MM.1S (cell line): ENCODE measurements around the gene RUNX1.

Experiments used
- DNase-seq: peaks from one replicate; pipeline ENCODE4 v3.0.0-alpha.2; 2015
- H2AFZ ChIP-seq: fragments of 300-600 bp; sonication (generic); 2 replicates; pipeline ENCODE4 v1.6.0; 2016; ENCODE audit warnings: antibody characterized with exemption, low read length
- H3F3A ChIP-seq: fragments of 300-600 bp; sonication (generic); 2 replicates; pipeline ENCODE4 v1.6.1; 2016; ENCODE audit warnings: mild to moderate bottlenecking, antibody characterized with exemption, low read length, moderate library complexity, mixed read lengths; ENCODE audit not compliant: insufficient read depth
- H3K27ac ChIP-seq: fragments of 300-600 bp; sonication (generic); 2 replicates; pipeline ENCODE4 v1.5.1; 2016; ENCODE audit warnings: mild to moderate bottlenecking, low read length
- H3K27me3 ChIP-seq: fragments of 300-600 bp; sonication (generic); replicated peaks from 2 replicates; pipeline ENCODE4 v1.6.0; 2016; ENCODE audit warnings: low read length; ENCODE audit not compliant: insufficient read depth
- H3K36me3 ChIP-seq: fragments of 300-600 bp; sonication (generic); replicated peaks from 2 replicates; pipeline ENCODE4 v1.6.1; 2016; ENCODE audit warnings: mild to moderate bottlenecking, low read length, mixed read lengths; ENCODE audit not compliant: insufficient read depth
- H3K4me1 ChIP-seq: fragments of 300-600 bp; sonication (generic); 2 replicates; pipeline ENCODE4 v1.6.1; 2016; ENCODE audit warnings: low read length, mixed read lengths
- H3K4me2 ChIP-seq: fragments of 300-600 bp; sonication (generic); 2 replicates; pipeline ENCODE4 v1.6.0; 2016; ENCODE audit warnings: low read depth, low read length
- H3K4me3 ChIP-seq: fragments of 300-600 bp; sonication (generic); 2 replicates; pipeline ENCODE4 v1.5.1; 2016; ENCODE audit warnings: low read length, mixed read lengths
- H3K79me2 ChIP-seq: fragments of 300-600 bp; sonication (generic); 2 replicates; pipeline ENCODE4 v1.6.1; 2016; ENCODE audit warnings: mixed run types, low read length, mixed read lengths
- H3K9ac ChIP-seq: fragments of 300-600 bp; sonication (generic); 2 replicates; pipeline ENCODE4 v1.6.1; 2016; ENCODE audit warnings: low read length, mixed read lengths
- H3K9me2 ChIP-seq: fragments of 300-600 bp; sonication (generic); replicated peaks from 2 replicates; pipeline ENCODE4 v1.6.1; 2016; ENCODE audit warnings: mild to moderate bottlenecking, low read length, mixed read lengths; ENCODE audit not compliant: insufficient read depth
- H3K9me3 ChIP-seq: fragments of 300-600 bp; sonication (generic); replicated peaks from 2 replicates; pipeline ENCODE4 v1.6.1; 2016; ENCODE audit warnings: mild to moderate bottlenecking, low read length, mixed read lengths; ENCODE audit not compliant: insufficient read depth
- H4K20me1 ChIP-seq: fragments of 300-600 bp; sonication (generic); 2 replicates; pipeline ENCODE4 v1.6.1; 2016; ENCODE audit warnings: mild to moderate bottlenecking, low read length, moderate library complexity, mixed read lengths; ENCODE audit not compliant: insufficient read depth
- CTCF ChIP-seq: fragments of 300-600 bp; sonication (generic); IDR thresholded peaks from 2 replicates; pipeline ENCODE4 v1.5.1; 2016; ENCODE audit warnings: antibody characterized with exemption, low read length, mixed read lengths
- EZH2 ChIP-seq: fragments of 300-600 bp; sonication (generic); optimal IDR thresholded peaks from 2 replicates; pipeline ENCODE3; 2017; ENCODE audit warnings: low read depth, mild to moderate bottlenecking, antibody characterized with exemption, low read length, mixed read lengths
- EZH2phosphoT487 ChIP-seq: fragments of 300-600 bp; sonication (generic); IDR thresholded peaks from 2 replicates; pipeline ENCODE4 v1.6.1; 2018; ENCODE audit warnings: antibody characterized with exemption, low read length

RUNX1 gene

GRCh38 chr21:34781526-34781925, 267.6 kb downstream of the RUNX1 start:
- Histone ChIP-seq H4K20me1 (no peaks in the 10 kb centered on the region), H3K9me2 (no peaks in the 10 kb centered on the region), H3K79me2 (no peaks in the 10 kb centered on the region), H3K9me3 (no peaks in the 10 kb centered on the region), H3K36me3 (no peaks in the 10 kb centered on the region), H3K4me1 (no peaks in the 10 kb centered on the region), H3F3A (no peaks in the 10 kb centered on the region), H3K9ac (no peak overlapping the region), H3K4me2 (no peak overlapping the region), H2AFZ (no peak overlapping the region), H3K27ac (no peak overlapping the region), H3K27me3 (no peaks in the 10 kb centered on the region), H3K4me3 (no peak overlapping the region)
- no peak for DNase-seq
- TF ChIP-seq CTCF (no peak), EZH2phosphoT487 (no peak), EZH2 (no peak)

GRCh38 chr21:34779860-34780259, 269.2 kb downstream of the RUNX1 start:
- no peak overlapping the region for H3K27ac ChIP-seq
- no peaks in the 10 kb centered on the region for H3K36me3 ChIP-seq
- no peak overlapping the region for H3K4me2 ChIP-seq
- no peak overlapping the region for H3K9ac ChIP-seq
- H3F3A ChIP-seq, result no peaks in the 10 kb centered on the region
- H3K4me3 ChIP-seq, result no peak overlapping the region
- H2AFZ ChIP-seq, result no peak overlapping the region
- H3K9me2 ChIP-seq, result no peaks in the 10 kb centered on the region
- no peaks in the 10 kb centered on the region for H3K79me2 ChIP-seq
- no peaks in the 10 kb centered on the region for H4K20me1 ChIP-seq
- no peaks in the 10 kb centered on the region for H3K27me3 ChIP-seq
- no peak for DNase-seq
- H3K9me3 ChIP-seq, result no peaks in the 10 kb centered on the region
- H3K4me1 ChIP-seq, result no peaks in the 10 kb centered on the region
- TF ChIP-seq CTCF (no peak), EZH2 (no peak), EZH2phosphoT487 (no peak)

DNA sequence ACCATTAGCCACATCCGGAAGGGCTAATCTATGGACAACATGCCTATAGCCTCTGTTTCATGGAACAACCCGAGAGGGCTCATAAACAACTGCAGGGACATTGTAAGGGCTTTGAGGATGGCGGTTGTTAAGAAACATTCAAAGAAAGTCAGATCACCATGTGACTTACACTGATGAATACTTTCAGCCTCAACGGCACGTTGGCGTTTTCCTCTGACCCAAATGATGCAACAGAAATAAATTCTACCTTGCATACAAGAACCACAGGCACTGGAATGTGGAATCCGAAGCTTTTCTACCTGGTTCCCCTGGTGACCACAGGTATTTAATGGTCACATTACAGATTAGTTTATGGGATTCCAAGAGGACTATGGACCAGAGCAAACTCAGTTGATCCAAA, 273.3 kb downstream of the RUNX1 start:
- Histone ChIP-seq H3K9me3 (no peaks in the 10 kb centered on the region), H3F3A (no peaks in the 10 kb centered on the region), H3K9me2 (no peaks in the 10 kb centered on the region), H3K79me2 (no peaks in the 10 kb centered on the region), H3K4me3 (no peak overlapping the region), H4K20me1 (no peaks in the 10 kb centered on the region), H2AFZ (no peak overlapping the region), H3K27me3 (no peaks in the 10 kb centered on the region), H3K4me1 (no peaks in the 10 kb centered on the region), H3K9ac (no peak overlapping the region), H3K4me2 (no peak overlapping the region), H3K27ac (no peak overlapping the region), H3K36me3 (no peaks in the 10 kb centered on the region)
- TF ChIP-seq CTCF (no peak), EZH2 (no peak), EZH2phosphoT487 (no peak)
- no peak for DNase-seq
